Mucosa of gallbladder (tissue), 1 donor: ENCODE measurements around the gene ZNF487. TPM values are rescaled to one million over a fixed set of nuclear protein-coding genes. Genes with fewer than 3 reads are reported as not detected.
"Not testable (repeated sequence)": the region's sequence is repeated elsewhere in the genome, so short reads cannot be mapped to it uniquely, and the experiment has no call there.

Experiments
- DNase-seq: peaks from one replicate; pipeline ENCODE4 v3.0.0-alpha.2; 2020; ENCODE audit warnings: low spot score
- total RNA-seq: library from RNA; stranded (reverse); gene quantifications from one replicate; pipeline ENCODE4 v1.2.1, GENCODE V29; 2021
- donor health status: DM: no; HTN: no; CAD: no.

Gene ZNF487
- total RNA-seq, 1 donor from 2014 or later = 5.9 TPM

- no peak for DNase-seq
Observed at GRCh38 chr10:43404704-43405084, 32.2 kb upstream of the ZNF487 start.

- DNase-seq = peak; percentile 38
Observed at GRCh38 chr10:43407148-43407575, 29.7 kb upstream of the ZNF487 start.

DNA sequence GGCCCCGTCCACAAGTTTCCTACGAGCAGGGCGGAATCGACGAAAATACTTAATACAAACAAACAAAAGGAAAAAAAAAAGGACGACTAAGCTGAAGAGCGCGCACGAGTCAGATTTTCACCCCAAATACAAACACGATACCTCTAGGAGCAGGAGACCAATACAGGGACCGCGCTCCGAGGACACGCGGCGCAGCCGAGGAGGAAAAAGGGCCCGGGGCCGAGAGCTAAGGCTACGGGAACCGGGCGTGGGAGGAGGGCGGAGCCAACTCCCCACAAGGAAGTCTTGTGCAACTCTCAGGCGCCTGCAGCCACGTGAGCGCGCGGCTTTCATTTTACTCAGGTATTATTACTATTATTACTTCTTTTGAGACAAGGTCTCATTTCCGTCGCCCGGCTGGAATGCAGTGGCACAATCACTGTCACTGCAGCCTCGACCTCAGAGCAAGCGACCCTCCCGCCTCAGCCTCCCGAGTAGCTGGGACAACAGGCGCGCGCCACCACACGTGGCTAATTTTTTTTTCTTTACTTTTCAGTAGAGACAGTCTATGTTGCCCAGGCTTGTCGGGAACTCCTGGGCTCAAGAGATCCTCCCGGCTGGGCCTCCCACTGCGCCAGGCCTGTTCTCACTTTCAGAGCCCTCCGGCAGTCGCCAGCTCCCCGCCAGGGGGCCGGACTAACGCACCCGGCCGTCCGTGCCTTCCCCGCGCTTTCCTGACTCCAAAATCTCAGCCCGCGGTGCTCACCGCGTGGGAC is 29.2 kb upstream of the ZNF487 start:
- peak; percentile 93 for DNase-seq

GRCh38 chr10:43408331-43408709 is 28.6 kb upstream of the ZNF487 start:
- DNase-seq = no peak

DNA sequence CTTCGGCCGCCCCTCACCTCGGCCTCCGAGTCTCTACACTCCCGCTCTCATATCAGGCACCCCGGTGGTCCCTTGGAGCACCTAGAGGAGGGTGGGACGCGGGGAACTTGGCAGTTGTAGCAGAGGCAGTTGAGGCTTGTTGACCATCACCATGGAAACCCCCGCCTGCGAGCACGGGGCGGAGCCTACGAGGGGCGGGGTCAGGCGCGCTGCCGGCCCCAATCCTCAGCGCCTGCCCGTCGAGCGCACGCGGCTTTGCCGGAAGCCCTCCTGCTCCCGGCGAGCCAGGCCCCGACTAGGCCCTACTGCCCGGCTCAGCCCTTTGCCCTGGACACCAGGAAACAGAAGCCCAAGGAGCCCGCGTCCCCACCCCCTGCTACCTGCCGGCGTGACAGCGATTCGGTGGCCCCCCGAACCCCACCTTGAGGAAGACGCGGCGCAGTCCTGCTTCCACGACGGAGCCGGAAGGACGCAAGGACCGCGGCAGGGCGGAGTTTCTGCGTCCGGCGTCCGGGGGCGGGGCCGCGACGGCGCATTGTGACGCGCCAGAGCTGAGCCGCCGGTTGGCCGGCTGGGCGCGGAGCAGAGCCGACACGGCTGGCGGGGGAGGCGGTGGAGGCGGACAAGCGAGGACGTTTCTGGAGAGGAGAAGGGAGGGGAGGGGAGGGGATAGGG is 28.1 kb upstream of the ZNF487 start, which contains the start of gene HNRNPF:
Gene HNRNPF, minus strand, starts transcription at position 477 of the 675 bp plus-strand sequence. CDS start 21,302 bp downstream, outside the sequence.
- DNase-seq = peak; percentile 95

DNA sequence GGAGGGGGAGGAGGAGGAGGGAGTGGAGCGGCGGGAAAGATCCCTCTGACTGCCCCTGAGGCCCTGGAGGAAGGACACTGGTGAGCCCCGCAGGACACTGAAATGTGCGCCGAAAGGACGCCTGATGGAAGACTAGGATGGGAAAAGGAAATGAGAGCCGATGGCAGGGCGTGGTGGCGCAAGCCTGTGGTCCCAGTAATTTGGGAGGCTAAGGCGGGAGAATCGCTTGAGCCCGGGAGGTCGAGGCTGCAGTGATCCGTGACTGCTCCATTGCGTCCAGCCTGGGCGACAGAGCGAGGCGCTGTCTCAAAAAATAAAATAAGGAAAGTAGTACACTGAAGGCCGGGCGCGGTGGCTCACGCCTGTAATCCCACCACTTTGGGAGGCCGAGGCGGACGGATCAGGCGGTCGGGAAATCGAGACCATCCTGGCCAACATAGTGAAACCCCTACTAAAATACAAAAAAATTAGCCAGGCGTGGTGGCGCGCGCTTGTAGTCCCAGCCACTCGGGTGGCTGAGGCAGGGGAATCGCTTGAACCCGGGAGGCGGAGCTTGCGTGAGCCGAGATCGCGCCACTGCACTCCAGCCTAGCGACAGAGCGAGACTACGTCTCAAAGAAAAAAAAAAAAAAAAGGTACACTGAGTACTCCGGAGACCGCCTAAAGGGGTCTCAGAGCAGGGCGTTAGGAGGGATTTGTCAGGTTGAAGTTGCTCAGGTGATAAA is 27.4 kb upstream of the ZNF487 start:
- DNase-seq = peak; percentile 41

- DNase-seq = no peak
Observed at GRCh38 chr10:43410345-43410744, 26.6 kb upstream of the ZNF487 start.

GRCh38 chr10:43411536-43411935 is 25.4 kb upstream of the ZNF487 start:
- DNase-seq = no peak

GRCh38 chr10:43415544-43415943 is 21.4 kb upstream of the ZNF487 start:
- DNase-seq = no peak

DNA sequence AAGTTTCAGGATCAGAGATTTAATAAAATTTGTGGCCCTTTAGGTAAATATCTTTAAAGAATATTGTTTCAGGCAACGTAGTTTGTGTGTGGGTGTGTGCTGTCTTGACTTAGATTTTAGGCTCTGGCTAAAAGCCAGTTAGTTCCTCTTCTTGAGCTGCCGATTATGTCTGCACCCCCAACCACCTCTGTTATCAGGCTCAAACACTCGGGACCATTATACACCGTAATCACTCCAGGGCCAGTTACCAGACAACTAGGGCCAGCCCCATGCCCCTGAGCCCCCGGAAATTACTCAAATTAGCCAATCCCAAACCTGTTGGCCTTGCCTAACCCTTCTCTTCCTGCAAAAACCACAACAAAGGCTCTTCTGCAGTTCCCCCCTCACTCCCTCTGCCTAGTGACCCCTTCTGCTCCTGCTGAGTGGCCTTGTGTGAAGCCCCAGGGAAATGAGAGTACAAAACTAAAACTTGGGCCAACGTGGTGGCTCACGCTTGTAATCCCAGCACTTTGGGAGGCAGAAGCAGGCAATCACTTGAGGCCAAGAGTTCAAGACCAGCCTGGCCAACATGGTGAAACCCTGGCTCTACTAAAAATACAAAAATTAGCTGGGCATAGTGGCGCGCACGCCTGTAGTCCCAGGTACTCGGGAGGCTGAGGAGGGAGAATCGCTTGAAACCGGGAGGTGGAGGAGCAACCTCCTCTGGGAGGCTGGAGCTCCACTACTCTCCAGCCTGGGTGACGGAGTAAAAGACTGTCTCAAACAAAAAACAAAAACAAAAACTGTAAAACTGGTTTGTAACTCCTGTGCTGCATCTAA is 18.8 kb upstream of the ZNF487 start:
- DNase-seq = no peak

DNA sequence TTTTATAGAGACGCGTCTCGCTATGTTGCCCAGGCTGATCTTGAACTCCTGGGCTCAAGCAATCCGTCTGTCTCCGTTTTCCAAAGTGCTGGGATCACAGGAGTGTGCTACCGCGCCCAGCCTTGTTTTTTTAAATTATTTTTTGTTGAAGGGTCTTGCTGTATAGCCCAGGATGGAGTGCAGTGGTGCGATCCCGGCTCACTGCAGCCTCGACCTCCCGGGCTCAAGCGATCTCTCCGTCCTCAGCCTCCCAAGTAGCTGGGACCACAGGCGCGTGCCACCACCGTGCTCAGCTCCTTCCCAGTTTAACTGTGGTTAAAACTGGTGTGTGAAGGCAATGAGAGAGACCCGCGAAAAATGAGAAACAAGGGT is 16.9 kb upstream of the ZNF487 start:
- DNase-seq = no peak

DNA sequence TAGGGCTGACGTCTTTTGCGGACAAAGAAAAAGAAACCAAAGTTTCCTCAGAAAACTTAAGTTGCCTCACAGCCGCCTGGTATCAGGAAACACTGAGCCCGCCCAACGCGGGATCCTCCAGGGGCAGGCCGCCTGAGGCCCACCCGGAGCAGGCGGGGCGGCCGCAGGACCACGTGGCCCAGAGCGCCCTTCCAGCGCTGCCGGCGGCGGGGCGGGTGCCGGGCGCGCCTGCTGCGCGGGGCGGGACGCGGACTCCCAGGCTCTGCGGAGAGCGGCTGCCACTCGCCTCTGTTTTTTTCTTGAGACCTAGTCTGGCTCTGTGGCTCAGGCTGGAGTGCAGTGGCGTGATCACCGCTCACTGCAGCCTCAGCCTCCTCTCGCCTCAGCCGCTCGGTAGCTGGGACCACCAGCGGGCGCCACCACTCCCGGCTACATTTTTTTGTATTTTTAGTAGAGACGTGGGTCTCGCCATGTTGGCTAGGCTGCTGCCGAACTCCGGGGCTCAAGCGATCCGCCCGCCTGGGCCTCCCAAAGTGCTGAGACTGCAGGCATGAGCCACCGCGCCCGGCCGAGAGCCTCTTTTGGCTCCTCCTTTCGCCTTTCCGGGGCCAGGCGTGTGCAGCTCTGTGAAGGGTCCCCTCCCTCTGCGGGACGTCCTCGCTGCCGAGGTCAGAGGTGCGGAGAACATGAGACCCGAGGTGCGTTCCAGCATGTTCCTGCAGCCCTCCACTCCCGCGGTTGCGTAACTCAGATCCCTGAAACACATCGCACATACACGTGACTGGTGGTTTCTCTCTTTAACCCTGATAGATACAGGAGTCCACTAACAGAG is 16.3 kb upstream of the ZNF487 start:
- DNase-seq = peak; percentile 88

- DNase-seq = no peak
Observed at GRCh38 chr10:43421201-43421507, 15.8 kb upstream of the ZNF487 start.

DNA sequence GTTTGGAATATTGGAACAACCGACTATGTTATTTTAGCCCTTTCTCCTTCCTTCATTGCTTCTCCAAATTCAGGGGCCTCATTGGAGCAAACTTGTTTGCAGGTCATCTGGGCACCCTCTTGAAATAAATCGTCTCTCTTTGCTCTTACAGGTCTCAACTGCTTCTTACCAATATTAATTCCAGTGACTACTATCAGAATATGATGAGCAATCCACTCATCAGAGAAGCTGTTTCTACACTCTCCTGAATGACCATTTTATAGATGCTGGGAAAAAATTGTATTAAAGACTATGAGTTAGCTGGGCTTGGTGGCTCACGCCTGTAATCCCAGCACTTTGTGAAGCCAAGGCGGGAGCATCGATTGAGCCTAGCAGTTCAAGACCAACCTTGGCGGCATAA is 15.4 kb upstream of the ZNF487 start:
- DNase-seq = no peak

DNA sequence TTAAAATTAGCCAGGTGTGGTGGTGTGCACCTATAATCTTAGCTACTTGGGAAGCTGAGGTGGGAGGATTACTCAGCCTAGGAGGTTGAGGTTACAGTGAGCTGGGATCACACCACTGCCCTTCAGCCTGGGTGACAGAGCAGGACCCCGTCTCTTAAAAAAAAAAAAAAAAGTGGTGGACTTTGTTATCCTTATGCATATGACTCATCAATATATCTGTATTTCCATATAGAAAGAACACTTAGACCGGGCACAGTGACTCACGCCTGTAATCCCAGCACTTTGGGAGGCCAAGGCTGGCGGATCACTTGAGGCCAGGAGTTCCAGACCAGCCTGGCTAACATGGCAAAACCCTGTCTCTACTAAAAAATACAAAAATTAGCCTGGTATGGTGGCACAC is 15.0 kb upstream of the ZNF487 start:
- not testable (repeated sequence) for DNase-seq

DNA sequence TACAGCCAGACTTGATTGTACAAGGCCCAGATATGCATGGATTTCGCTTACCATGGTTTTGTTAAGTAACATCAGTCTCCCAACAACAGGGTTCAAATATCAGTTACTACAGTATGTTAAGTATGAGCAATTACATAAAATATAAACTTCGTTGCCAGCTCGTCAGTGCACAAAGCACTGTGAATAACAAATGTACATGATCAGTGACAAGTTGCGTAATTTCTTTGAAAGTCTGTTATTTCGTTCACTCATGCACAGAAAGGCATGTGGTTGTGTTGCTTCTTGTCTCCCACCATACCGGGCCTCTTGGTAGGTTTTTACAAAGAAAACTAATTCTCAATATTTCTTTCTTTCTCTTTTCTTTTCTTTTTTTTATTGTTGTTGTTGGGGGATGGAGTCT is 12.5 kb upstream of the ZNF487 start:
- no peak for DNase-seq

- DNase-seq = not testable (repeated sequence)
Observed at GRCh38 chr10:43426476-43426875, 10.4 kb upstream of the ZNF487 start.

GRCh38 chr10:43427166-43427825 is 9.6 kb upstream of the ZNF487 start:
- DNase-seq = no peak

GRCh38 chr10:43430926-43431663 is 5.8 kb upstream of the ZNF487 start:
- no peak for DNase-seq
